Activated CD8-positive, alpha-beta memory T cell treated with anti-CD3 and anti-CD28 coated beads for 24 hours (primary cell): ENCODE measurements around the gene PLAAT2.
"Not testable (repeated sequence)": the region's sequence is repeated elsewhere in the genome, so short reads cannot be mapped to it uniquely, and the experiment has no call there.

Experiments used
- DNase-seq: peaks from one replicate; pipeline ENCODE4 v3.0.0-alpha.2; 2020

PLAAT2 gene

GRCh38 chr11:63547061-63547460 lies 16.1 kb downstream of the PLAAT2 start:
- DNase-seq, result no peak

DNA sequence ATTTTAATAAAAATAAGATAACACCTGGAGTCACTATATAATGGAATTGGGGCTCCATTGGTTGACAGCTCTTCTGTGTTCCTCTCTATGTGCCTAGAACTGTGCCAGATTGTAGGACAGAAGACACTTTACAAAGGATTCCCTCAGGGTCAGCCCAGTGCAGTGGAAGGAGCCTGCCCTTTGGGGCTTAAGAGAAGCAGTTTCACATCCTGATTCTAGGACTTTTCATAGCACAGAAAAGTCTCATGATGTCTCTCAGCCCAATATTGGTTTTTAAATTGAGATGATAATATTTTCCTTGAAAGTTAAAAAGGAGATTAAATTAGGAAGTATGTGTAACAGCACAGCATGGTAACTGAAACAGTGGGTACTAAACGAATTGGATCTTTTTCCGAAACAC lies 19.5 kb downstream of the PLAAT2 start:
- DNase-seq, result no peak

DNA sequence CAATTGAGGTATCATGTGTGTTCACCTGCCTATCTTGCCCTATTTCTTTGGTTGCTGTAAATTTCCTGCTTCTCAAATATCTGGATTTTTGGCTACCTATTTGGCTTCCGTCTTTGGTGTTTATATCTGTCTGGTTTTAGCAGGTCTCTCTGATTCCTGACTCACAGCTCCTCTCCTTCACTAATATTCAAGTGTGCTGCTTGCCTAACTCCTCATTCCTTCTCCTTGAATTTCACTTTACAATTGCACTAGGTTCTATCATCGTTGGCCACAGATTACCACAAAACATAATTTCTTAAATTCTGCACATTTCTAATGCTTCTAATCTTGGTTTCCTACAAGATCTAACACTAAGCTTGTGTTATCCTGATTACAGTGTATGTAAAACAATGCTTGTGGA lies 20.7 kb downstream of the PLAAT2 start:
- DNase-seq, result not testable (repeated sequence)

DNA sequence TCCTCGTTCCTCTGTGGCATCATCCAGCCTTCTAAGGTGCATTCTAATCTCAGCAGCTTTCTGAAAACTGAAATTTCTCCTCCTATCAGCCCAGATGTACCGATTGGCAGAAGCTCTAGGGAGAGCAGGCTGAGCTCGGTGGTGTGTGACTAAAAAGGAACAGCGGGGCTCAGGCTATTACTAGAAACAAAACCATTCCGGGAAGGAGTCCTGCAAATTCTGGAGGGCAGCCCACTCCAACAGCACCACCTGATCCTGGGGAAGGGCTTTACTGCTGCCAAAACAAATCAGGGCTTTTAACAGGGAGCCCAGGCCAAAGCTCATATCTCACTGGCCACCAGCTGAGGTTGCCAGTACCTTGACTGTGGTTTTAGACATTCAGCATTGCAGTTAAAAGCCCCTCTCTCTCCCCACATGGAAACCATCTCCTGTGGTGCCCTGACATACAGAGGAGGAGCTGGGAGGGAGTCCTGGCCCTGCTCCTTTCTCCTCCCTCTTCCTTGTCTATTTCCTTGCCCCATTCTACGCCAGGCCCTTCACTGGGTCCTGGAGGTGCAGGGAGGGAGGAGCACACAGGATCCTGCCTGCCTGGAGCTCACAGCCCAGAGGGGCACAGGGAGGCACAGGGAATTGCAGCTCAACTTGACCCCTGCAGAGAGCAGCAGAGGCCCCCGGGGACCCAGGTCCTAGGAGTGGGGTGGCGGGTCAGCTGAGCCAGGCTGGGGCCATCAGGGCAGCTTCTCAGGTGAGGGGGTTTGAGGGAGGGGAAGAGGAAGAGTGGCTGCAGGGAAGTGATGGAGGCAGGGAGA lies 25.7 kb downstream of the PLAAT2 start:
- no peak for DNase-seq

DNA sequence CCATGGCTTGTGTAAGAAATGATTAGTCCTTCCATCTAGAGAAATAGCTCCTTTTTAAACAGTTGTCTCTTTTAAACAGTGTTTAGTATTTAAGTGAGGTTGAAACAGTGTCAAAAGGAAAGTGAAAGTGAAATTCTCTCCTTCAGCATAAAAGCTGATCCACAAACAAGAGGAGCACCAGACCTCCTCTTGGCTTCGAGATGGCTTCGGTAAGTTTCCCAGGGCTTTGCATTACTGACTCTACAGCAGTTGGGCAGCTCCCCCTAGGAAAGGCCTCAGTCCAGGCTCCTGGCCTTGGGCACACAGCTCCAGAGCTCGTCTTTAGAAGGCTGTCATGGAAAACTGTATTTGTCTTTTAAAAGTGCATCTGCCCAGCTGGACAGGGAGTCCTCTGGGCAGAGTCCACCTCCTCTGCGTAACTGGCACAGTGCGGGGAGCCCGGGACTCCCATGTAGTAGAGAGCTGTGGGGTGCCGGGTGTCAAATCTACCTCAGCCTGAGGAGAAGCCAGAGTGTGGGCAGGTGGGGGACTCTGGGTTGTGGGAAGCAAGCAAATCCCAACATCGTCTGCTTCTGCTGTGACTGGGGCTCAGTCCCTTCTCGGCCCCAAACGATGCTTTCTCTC lies 26.4 kb downstream of the PLAAT2 start, which contains the start of gene PLAAT4:
Gene PLAAT4, plus strand, starts transcription at position 140 of the 624 bp plus-strand sequence. Its CDS starts 61 bp downstream, at position 201.
- DNase-seq, result peak; percentile 76

DNA sequence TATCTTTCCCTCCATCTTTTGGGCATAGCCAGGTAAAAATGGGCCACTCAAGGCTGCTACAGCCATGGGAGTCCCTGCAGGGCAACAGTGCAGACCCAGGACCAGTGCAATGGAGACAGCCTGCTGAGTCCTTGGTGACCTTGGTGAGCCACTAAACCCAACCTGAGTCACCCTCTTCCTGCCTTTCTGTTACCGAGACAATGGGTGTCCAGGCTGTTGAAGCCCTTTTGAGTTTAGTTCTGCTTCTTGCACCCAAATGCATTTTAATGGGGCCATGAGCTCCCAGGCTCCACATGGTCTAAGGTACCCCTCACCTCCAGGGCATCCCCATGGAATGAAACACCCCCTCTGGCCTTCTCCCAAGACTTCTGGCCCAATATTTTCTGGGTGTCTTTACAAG lies 27.4 kb downstream of the PLAAT2 start:
- no peak for DNase-seq

DNA sequence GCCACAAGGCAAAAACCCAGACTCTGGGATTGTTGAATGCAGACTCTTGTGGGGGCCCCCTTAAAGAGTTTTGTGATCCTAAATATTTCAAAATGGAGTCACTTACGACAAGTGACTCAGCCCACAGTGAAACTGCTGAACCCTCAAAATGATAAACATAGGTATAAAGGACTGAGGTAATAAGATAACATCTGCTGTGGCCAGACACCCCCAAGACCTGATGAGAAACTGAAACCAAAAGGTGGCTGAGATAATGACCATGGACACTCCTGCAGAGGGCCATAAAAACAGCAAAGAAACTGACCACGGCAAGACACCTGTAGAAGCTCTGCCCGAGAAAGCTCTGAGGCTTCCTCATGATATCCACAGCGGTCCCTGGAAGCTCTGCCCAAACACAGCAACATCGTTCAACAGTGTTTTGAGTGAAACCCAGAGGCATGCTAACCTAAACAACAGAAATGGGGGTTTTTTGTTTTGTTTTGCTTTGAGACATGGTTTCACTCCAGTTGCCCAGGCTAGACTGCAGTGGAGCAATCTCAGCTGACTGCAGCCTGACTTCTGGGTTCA lies 28.2 kb downstream of the PLAAT2 start:
- no peak for DNase-seq

- DNase-seq, result no peak
These were observed 29.1 kb downstream of the PLAAT2 start for GRCh38 chr11:63534076-63534475.

- DNase-seq, result peak; percentile 51
These were observed 30.2 kb downstream of the PLAAT2 start for GRCh38 chr11:63532799-63533475.

GRCh38 chr11:63532117-63532516 lies 31.1 kb downstream of the PLAAT2 start:
- no peak for DNase-seq

DNA sequence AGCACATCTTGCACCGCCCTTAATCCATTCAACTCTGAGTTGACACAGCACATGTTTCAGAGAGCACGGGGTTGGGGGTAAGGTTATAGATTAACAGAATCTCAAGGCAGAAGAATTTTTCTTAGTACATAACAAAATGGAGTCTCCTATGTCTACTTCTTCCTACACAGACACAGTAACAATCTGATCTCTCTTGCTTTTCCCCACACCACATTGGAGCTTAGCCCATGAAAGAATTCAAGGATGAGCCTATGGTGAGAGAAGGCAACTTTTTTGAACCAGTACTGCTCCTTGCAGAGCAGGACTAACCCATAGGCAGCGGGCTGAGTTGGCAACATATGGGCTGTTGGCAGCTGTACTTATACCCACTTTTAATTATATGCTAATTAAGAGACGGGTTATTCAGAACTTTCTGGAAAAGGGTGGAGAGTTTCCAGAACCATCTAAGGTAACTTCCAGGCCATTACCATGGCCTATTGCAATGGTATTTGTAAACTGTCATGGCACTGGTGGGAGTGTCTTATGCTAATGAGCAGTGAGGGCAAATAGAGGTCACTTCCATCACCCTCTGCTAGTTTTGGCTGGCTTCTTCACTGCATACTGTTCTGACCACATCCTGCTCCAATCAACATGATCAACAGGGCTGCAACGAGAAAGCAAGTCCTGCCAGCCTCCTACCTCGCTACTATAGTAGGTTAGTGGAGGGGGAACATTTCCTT lies 31.9 kb downstream of the PLAAT2 start:
- peak; percentile 58 for DNase-seq

GRCh38 chr11:63530021-63530420 lies 33.2 kb downstream of the PLAAT2 start:
- DNase-seq, result no peak

DNA sequence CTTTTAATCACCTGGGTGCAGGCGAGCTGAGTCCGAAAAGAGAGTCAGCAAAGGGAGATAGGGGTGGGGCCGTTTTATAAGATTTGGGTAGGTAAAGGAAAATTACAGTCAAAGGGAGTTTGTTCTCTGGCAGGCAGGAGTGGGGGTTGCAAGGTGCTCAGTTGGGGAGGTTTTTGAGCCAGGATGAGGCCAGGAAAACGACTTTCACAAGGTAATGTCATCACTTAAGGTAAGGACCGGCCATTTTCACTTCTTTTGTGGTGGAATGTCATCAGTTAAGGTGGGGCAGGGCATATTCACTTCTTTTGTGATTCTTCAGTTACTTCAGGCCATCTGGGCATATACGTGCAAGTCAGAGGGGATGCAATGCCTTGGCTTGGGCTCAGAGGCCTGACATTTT lies 33.8 kb downstream of the PLAAT2 start:
- not testable (repeated sequence) for DNase-seq

GRCh38 chr11:63528729-63529278 lies 34.4 kb downstream of the PLAAT2 start:
- not testable (repeated sequence) for DNase-seq

GRCh38 chr11:63528156-63528555 lies 35.0 kb downstream of the PLAAT2 start:
- not testable (repeated sequence) for DNase-seq

GRCh38 chr11:63527667-63528066 lies 35.5 kb downstream of the PLAAT2 start:
- no peak for DNase-seq

GRCh38 chr11:63523151-63523550 lies 40.0 kb downstream of the PLAAT2 start:
- DNase-seq, result no peak

- no peak for DNase-seq
These were observed 41.3 kb downstream of the PLAAT2 start for GRCh38 chr11:63521896-63522295.

DNA sequence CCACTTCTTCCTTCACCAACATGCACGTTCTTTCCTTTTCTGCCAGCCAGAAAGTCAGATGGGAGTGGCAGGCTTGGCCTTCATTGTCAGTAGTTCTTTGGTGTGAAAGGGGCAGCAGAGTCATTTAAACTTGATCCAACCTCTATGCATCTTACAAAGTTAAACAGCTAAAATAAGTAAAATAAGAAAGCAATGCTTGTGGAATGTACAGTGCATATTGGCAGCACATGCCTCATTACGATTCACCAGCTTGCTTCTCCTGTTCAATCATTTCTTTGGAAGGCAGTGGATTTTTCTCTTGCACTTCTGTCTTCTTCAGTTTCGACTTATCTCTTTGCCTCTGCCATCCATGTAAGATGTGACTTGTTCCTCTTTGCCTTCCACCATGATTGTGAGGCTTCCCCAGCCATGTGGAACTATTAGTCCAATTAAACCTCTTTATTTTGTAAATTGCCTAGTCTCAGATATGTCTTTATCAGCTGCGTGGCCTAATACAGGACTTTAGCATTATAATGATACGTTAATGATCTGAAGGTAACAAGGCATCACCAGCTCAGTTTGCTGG lies 42.5 kb downstream of the PLAAT2 start:
- no peak for DNase-seq

DNA sequence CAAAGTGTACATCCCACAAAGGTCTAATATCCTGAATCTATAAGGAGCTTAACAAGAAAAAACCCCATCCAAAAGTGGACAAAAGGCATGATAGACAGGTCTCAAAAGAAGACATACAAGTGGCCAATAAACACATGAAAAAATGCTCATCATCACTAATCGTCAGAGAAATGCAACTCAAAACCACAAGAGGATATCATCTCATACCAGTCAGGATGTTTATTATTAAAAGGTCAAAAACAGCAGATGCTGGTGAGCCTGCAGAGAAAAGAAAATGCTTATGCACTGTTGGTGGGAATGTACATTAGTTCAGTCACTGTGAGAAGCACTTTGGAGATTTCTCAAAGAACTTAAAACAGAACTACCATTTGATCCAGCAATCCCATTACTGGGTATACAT lies 44.6 kb downstream of the PLAAT2 start:
- DNase-seq, result no peak

GRCh38 chr11:63517156-63517555 lies 46.0 kb downstream of the PLAAT2 start:
- no peak for DNase-seq

DNA sequence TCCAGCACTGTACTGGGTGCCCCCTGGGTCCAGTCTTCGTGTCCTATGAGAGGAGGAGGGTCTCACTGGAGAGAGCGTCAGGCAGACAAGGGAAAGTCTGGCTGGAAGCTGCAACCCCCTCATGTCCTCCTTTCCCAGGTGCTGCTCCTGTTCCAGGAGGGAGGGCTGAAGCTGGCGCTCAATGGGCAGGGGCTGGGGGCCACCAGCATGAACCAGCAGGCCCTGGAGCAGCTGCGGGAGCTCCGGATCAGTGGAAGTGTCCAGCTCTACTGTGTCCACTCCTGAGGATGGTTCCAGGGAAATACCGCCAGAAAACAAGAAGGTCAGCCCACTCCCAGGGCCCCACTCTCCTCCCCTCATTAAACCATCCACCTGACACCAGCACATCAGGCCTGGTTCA lies 47.1 kb downstream of the PLAAT2 start:
- DNase-seq, result no peak
